ENCODE measurements around the gene C12orf42. TPM values are rescaled to one million over a fixed set of nuclear protein-coding genes. Genes with fewer than 3 reads are reported as not detected.
A peak's percentile ranks its signal among the peaks of the same experiment; 100 is the strongest.

Gene C12orf42
- total RNA-seq, 1 donor from 2014 or later = not detected

DNA sequence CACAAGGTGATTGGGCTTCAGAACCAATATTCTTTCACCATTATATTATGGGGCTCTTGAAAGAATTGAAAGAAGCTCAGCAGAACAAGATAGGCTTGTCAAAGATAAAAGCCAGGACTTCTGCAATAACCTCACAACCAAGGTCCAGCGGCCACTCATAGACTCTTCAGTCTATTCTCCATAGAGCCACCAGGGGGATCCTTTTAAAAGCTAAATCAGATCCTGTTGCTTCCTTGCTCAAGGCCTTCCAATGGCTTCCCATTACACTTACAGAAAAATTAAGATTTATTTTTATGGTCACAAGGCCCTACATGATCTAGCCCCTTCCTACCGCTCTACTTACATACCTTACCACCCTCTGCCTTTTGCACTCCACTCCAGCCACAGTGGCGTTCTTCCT is 169.6 kb downstream of the C12orf42 start:
- TF ChIP-seq, protein P1, sequence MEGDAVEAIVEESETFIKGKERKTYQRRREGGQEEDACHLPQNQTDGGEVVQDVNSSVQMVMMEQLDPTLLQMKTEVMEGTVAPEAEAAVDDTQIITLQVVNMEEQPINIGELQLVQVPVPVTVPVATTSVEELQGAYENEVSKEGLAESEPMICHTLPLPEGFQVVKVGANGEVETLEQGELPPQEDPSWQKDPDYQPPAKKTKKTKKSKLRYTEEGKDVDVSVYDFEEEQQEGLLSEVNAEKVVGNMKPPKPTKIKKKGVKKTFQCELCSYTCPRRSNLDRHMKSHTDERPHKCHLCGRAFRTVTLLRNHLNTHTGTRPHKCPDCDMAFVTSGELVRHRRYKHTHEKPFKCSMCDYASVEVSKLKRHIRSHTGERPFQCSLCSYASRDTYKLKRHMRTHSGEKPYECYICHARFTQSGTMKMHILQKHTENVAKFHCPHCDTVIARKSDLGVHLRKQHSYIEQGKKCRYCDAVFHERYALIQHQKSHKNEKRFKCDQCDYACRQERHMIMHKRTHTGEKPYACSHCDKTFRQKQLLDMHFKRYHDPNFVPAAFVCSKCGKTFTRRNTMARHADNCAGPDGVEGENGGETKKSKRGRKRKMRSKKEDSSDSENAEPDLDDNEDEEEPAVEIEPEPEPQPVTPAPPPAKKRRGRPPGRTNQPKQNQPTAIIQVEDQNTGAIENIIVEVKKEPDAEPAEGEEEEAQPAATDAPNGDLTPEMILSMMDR (IDR thresholded peaks at IDR 0.05; ENCODE audit: partially characterized antibody, unreplicated experiment) = peak; percentile 69
- Mint-ChIP-seq H3K4me1 (ENCODE audit: low read depth, unreplicated experiment) (no peaks in the 10 kb centered on the region), H3K36me3 (ENCODE audit: unreplicated experiment) (no peaks in the 10 kb centered on the region), H3K9me3 (ENCODE audit: unreplicated experiment) (no peaks in the 10 kb centered on the region), H3K4me3 (ENCODE audit: unreplicated experiment) (no peak overlapping the region), H3K27me3 (ENCODE audit: unreplicated experiment) (no peaks in the 10 kb centered on the region), H3K27ac (ENCODE audit: unreplicated experiment) (no peak overlapping the region)
- DNase-seq = no peak

DNA sequence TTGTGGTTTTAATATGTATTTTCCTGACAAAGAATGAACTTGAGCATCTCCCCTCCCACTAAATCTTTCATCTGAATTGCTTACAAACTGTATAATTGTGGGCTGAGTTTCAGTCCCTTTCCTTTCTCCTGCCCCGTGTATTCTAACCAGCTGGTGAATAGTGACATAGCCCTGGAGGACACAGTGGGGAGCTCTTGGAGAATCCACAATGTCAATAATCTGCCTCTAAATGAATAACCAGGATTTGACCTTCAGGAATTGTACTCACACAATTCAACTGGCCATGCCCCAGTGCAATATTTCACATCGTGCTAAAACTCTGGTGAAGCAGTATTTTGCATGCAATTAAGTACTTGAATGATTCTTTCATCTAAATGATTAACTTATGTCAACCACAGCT is 177.2 kb downstream of the C12orf42 start:
- peaks cover 2% of the 10 kb centered on the region for H3K27me3 Mint-ChIP-seq (ENCODE audit: unreplicated experiment)
- H3K36me3 Mint-ChIP-seq (ENCODE audit: unreplicated experiment) = no peaks in the 10 kb centered on the region
- no peak for DNase-seq
- no peak overlapping the region for H3K27ac Mint-ChIP-seq (ENCODE audit: unreplicated experiment)
- no peaks in the 10 kb centered on the region for H3K9me3 Mint-ChIP-seq (ENCODE audit: unreplicated experiment)
- H3K4me3 Mint-ChIP-seq (ENCODE audit: unreplicated experiment) = no peak overlapping the region
- TF ChIP-seq, protein P1 (IDR thresholded peaks at IDR 0.05; ENCODE audit: partially characterized antibody, unreplicated experiment) = no peak
- no peaks in the 10 kb centered on the region for H3K4me1 Mint-ChIP-seq (ENCODE audit: low read depth, unreplicated experiment)

DNA sequence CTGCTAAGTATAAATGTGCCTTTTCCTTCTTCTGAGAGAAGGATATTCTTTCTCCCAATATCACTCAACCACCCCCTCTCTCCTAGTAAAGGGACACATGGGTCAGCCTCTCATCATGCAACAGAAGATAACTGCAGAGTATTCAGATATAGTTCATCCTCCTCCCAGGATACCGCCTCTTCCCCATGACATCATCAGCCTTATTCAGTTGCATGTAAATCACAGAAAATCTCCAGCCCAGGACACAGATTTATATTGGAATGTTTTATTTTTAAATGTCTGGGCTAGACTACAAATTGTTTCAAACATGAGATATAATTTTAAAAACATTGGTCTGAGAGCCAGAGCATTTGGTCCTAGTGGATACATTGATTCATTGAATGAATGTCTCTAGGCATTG is 178.5 kb downstream of the C12orf42 start:
- H3K4me3 Mint-ChIP-seq (ENCODE audit: unreplicated experiment) = no peak overlapping the region
- no peaks in the 10 kb centered on the region for H3K36me3 Mint-ChIP-seq (ENCODE audit: unreplicated experiment)
- H3K27ac Mint-ChIP-seq (ENCODE audit: unreplicated experiment) = no peak overlapping the region
- no peaks in the 10 kb centered on the region for H3K4me1 Mint-ChIP-seq (ENCODE audit: low read depth, unreplicated experiment)
- peaks cover 2% of the 10 kb centered on the region for H3K27me3 Mint-ChIP-seq (ENCODE audit: unreplicated experiment)
- TF ChIP-seq, protein P1 (IDR thresholded peaks at IDR 0.05; ENCODE audit: partially characterized antibody, unreplicated experiment) = no peak
- DNase-seq = no peak
- H3K9me3 Mint-ChIP-seq (ENCODE audit: unreplicated experiment) = no peaks in the 10 kb centered on the region

DNA sequence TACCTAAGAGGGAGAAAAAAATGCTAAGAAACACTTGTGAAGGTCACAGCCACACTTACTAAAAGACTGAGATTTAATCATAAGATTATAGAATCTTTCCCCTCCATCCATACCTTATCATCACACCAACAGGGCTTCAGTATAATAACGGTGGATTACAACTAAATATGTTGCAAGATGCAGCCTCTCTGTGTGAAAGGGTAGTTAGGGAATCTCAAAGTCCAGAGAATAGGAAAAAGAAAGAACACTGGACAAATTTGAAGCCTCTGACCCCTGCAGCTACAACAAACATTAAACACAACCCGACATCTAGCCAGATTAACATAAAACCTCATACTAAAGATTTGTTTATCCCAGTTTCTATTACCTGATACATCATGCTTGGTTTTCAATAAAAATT is 181.0 kb downstream of the C12orf42 start:
- DNase-seq = no peak
- Mint-ChIP-seq H3K27me3 (ENCODE audit: unreplicated experiment) (peaks cover 2% of the 10 kb centered on the region), H3K9me3 (ENCODE audit: unreplicated experiment) (no peaks in the 10 kb centered on the region), H3K27ac (ENCODE audit: unreplicated experiment) (no peak overlapping the region), H3K4me3 (ENCODE audit: unreplicated experiment) (no peak overlapping the region), H3K4me1 (ENCODE audit: low read depth, unreplicated experiment) (no peaks in the 10 kb centered on the region), H3K36me3 (ENCODE audit: unreplicated experiment) (no peaks in the 10 kb centered on the region)
- TF ChIP-seq, protein P1 (IDR thresholded peaks at IDR 0.05; ENCODE audit: partially characterized antibody, unreplicated experiment) = no peak

DNA sequence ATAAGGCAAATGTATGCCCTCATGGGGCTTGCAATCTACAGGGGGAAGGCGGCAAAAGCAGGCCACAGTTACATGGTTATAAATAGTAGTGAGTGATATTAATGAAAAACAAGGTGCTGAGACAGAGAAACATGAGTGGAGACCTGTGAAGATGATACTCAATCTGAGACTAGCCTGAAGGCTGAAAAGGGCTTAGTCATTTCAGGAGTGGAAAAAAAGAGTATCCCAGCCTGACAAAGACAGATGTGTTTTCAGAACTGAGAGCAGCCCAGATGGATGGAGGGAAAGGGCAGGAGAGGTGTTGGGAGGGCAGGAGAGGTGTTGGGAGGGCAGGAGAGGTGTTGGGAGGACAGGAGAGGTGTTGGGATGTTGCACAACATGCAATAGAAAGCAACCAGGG is 181.9 kb downstream of the C12orf42 start:
- Mint-ChIP-seq H3K9me3 (ENCODE audit: unreplicated experiment) (no peaks in the 10 kb centered on the region), H3K36me3 (ENCODE audit: unreplicated experiment) (no peaks in the 10 kb centered on the region), H3K4me3 (ENCODE audit: unreplicated experiment) (no peak overlapping the region), H3K27ac (ENCODE audit: unreplicated experiment) (no peak overlapping the region), H3K4me1 (ENCODE audit: low read depth, unreplicated experiment) (no peaks in the 10 kb centered on the region), H3K27me3 (ENCODE audit: unreplicated experiment) (peaks cover 2% of the 10 kb centered on the region)
- TF ChIP-seq, protein P1 (IDR thresholded peaks at IDR 0.05; ENCODE audit: partially characterized antibody, unreplicated experiment) = no peak
- DNase-seq = no peak
